BLaER1 treated with 17β-estradiol and CSF1 and Interleukin-3, amounts not matched to agents 10 nM and 100 nM (cell line): ENCODE measurements around the gene SLC28A3.

Source experiments
- H3K27ac ChIP-seq, 11 experiments: shearing (Covaris generic); formaldehyde crosslinking; 2 replicates each; pipeline ENCODE4 v1.8.1; 2022
- H3K27me3 ChIP-seq, 11 experiments: shearing (Covaris generic); formaldehyde crosslinking; 2 replicates each; pipeline ENCODE4 v1.8.1; 2022
- H3K36me3 ChIP-seq, 11 experiments: shearing (Covaris generic); formaldehyde crosslinking; 2 replicates each; pipeline ENCODE4 v1.8.1; 2022
- H3K4me1 ChIP-seq, 10 experiments: shearing (Covaris generic); formaldehyde crosslinking; 2 replicates each; pipeline ENCODE4 v1.8.1; 2022
- H3K4me2 ChIP-seq, 11 experiments: shearing (Covaris generic); formaldehyde crosslinking; 2 replicates each; pipeline ENCODE4 v1.8.1; 2022
- H3K4me3 ChIP-seq, 10 experiments: shearing (Covaris generic); formaldehyde crosslinking; 2 replicates each; pipeline ENCODE4 v1.8.1; 2022
- H3K9ac ChIP-seq, 11 experiments: shearing (Covaris generic); formaldehyde crosslinking; 2 replicates each; pipeline ENCODE4 v1.8.1; 2022
- H3K9me3 ChIP-seq, 11 experiments: shearing (Covaris generic); formaldehyde crosslinking; replicated peaks in 1 of 11; 2 replicates each; pipeline ENCODE4 v1.8.1; 2022
- H4K20me1 ChIP-seq, 11 experiments: shearing (Covaris generic); formaldehyde crosslinking; 2 replicates each; pipeline ENCODE4 v1.8.1; 2022
- Cebpa-rat ChIP-seq, 11 experiments: shearing (Covaris generic); IDR thresholded peaks; 2 replicates each; pipeline ENCODE4 v1.8.1; 2022

SLC28A3 gene

GRCh38 chr9:84270847-84271530 is 69.6 kb downstream of the SLC28A3 start:
- Histone ChIP-seq H4K20me1 (no peaks in the 10 kb centered on the region), H3K4me3 (no peak overlapping the region), H3K27me3 (no peaks in the 10 kb centered on the region; a peak in 1 of 22 replicates), H3K9me3 (no peaks in the 10 kb centered on the region), H3K4me2 (peak overlapping the region in 10 of 11 experiments; percentile 11 to 82 (median 46); a peak in 16 of 22 replicates), H3K27ac (no peak overlapping the region), H3K4me1 (peaks cover 3 to 17% (median 8%) of the 10 kb centered on the region in 10 experiments; a peak in 12 of 20 replicates), H3K9ac (no peak overlapping the region), H3K36me3 (no peaks in the 10 kb centered on the region)
- no peak for TF ChIP-seq Cebpa-rat (IDR thresholded peaks at IDR 0.05)

GRCh38 chr9:84266087-84266561 is 74.4 kb downstream of the SLC28A3 start:
- no peak for TF ChIP-seq Cebpa-rat (IDR thresholded peaks at IDR 0.05)
- H3K36me3 ChIP-seq, result no peaks in the 10 kb centered on the region
- no peak overlapping the region for H3K4me3 ChIP-seq
- H3K4me1 ChIP-seq, result peaks cover 0 to 12% (median 3%) of the 10 kb centered on the region in 10 experiments; a peak in 12 of 20 replicates
- no peak overlapping the region; a peak in 2 of 22 replicates for H3K4me2 ChIP-seq
- H4K20me1 ChIP-seq, result no peaks in the 10 kb centered on the region
- no peaks in the 10 kb centered on the region for H3K9me3 ChIP-seq
- no peak overlapping the region for H3K9ac ChIP-seq
- no peaks in the 10 kb centered on the region for H3K27me3 ChIP-seq
- no peak overlapping the region for H3K27ac ChIP-seq

GRCh38 chr9:84264307-84265029 is 76.1 kb downstream of the SLC28A3 start:
- Histone ChIP-seq H3K36me3 (no peaks in the 10 kb centered on the region), H3K4me2 (no peak overlapping the region), H3K4me3 (no peak overlapping the region), H3K27me3 (no peaks in the 10 kb centered on the region), H3K27ac (no peak overlapping the region), H3K4me1 (peaks cover 0 to 5% (median 0%) of the 10 kb centered on the region in 10 experiments; a peak in 2 of 20 replicates), H3K9me3 (no peaks in the 10 kb centered on the region), H4K20me1 (no peaks in the 10 kb centered on the region), H3K9ac (no peak overlapping the region)
- TF ChIP-seq Cebpa-rat (IDR thresholded peaks at IDR 0.05), result no peak

GRCh38 chr9:84261070-84261746 is 79.3 kb downstream of the SLC28A3 start:
- Histone ChIP-seq H3K4me1 (peaks cover 0 to 4% (median 0%) of the 10 kb centered on the region in 10 experiments; a peak in 3 of 20 replicates), H3K27ac (no peak overlapping the region), H3K9me3 (no peaks in the 10 kb centered on the region), H3K27me3 (no peaks in the 10 kb centered on the region), H3K4me3 (no peak overlapping the region; a peak in 1 of 20 replicates), H3K4me2 (peak overlapping the region in 10 of 11 experiments; percentile 8 to 57 (median 40); a peak in 11 of 22 replicates), H3K36me3 (no peaks in the 10 kb centered on the region), H3K9ac (no peak overlapping the region), H4K20me1 (no peaks in the 10 kb centered on the region)
- TF ChIP-seq Cebpa-rat (IDR thresholded peaks at IDR 0.05), result no peak

- H3K9ac ChIP-seq, result no peak overlapping the region
- H3K9me3 ChIP-seq, result no peaks in the 10 kb centered on the region
- peaks cover 0 to 4% (median 0%) of the 10 kb centered on the region in 10 experiments; a peak in 1 of 20 replicates for H3K4me1 ChIP-seq
- H3K4me2 ChIP-seq, result no peak overlapping the region
- H3K27me3 ChIP-seq, result no peaks in the 10 kb centered on the region
- no peak for TF ChIP-seq Cebpa-rat (IDR thresholded peaks at IDR 0.05)
- no peaks in the 10 kb centered on the region for H3K36me3 ChIP-seq
- no peak overlapping the region for H3K27ac ChIP-seq
- H4K20me1 ChIP-seq, result no peaks in the 10 kb centered on the region
- no peak overlapping the region for H3K4me3 ChIP-seq
Observed at GRCh38 chr9:84258371-84258770, 82.2 kb downstream of the SLC28A3 start.

GRCh38 chr9:84255696-84256095 is 84.9 kb downstream of the SLC28A3 start:
- Histone ChIP-seq H3K36me3 (no peaks in the 10 kb centered on the region), H3K27ac (no peak overlapping the region), H3K9me3 (no peaks in the 10 kb centered on the region), H4K20me1 (no peaks in the 10 kb centered on the region), H3K4me1 (peaks cover 0 to 4% (median 0%) of the 10 kb centered on the region in 10 experiments; a peak in 1 of 20 replicates), H3K4me3 (no peak overlapping the region), H3K27me3 (no peaks in the 10 kb centered on the region), H3K9ac (no peak overlapping the region), H3K4me2 (no peak overlapping the region)
- no peak for TF ChIP-seq Cebpa-rat (IDR thresholded peaks at IDR 0.05)

GRCh38 chr9:84254972-84255371 is 85.6 kb downstream of the SLC28A3 start:
- no peaks in the 10 kb centered on the region for H3K9me3 ChIP-seq
- no peaks in the 10 kb centered on the region for H4K20me1 ChIP-seq
- no peak overlapping the region for H3K27ac ChIP-seq
- no peak overlapping the region for H3K4me3 ChIP-seq
- H3K9ac ChIP-seq, result no peak overlapping the region
- H3K4me2 ChIP-seq, result no peak overlapping the region
- H3K4me1 ChIP-seq, result peaks cover 0 to 4% (median 0%) of the 10 kb centered on the region in 10 experiments; a peak in 1 of 20 replicates
- H3K27me3 ChIP-seq, result no peaks in the 10 kb centered on the region
- TF ChIP-seq Cebpa-rat (IDR thresholded peaks at IDR 0.05), result no peak
- no peaks in the 10 kb centered on the region for H3K36me3 ChIP-seq

- Histone ChIP-seq H3K9ac (no peak overlapping the region), H3K4me3 (no peak overlapping the region), H3K27me3 (no peaks in the 10 kb centered on the region), H4K20me1 (no peaks in the 10 kb centered on the region), H3K4me1 (no peaks in the 10 kb centered on the region), H3K4me2 (no peak overlapping the region), H3K36me3 (no peaks in the 10 kb centered on the region), H3K27ac (no peak overlapping the region), H3K9me3 (0 out of 22 replicates have a peak, but pooled peaks cover 0 to 7% (median 0%) of the 10 kb centered on the region in 11 experiments)
- TF ChIP-seq Cebpa-rat (IDR thresholded peaks at IDR 0.05), result no peak
Observed at GRCh38 chr9:84251921-84252320, 88.6 kb downstream of the SLC28A3 start.

GRCh38 chr9:84241817-84242373 is 98.7 kb downstream of the SLC28A3 start:
- TF ChIP-seq Cebpa-rat (IDR thresholded peaks at IDR 0.05), result no peak
- Histone ChIP-seq H3K36me3 (no peaks in the 10 kb centered on the region), H3K27ac (no peak overlapping the region), H3K4me2 (no peak overlapping the region), H3K27me3 (no peaks in the 10 kb centered on the region), H4K20me1 (no peaks in the 10 kb centered on the region), H3K9me3 (peaks cover 4 to 30% (median 15%) of the 10 kb centered on the region in 11 experiments; a peak in 15 of 22 replicates), H3K4me1 (0 out of 20 replicates have a peak, but pooled peaks cover 0 to 8% (median 0%) of the 10 kb centered on the region in 10 experiments), H3K9ac (no peak overlapping the region), H3K4me3 (no peak overlapping the region)
